WTC11 (cell line): Measurements from ENCODE around the gene SYDE2.

Experiments used
- ATF1 ChIP-seq: sonication (generic); formaldehyde crosslinking; IDR thresholded peaks from 2 replicates; pipeline ENCODE4 v1.8.1; 2023; ENCODE audit warnings: mild to moderate bottlenecking, moderate library complexity, missing genetic modification reagents
- CBFB ChIP-seq: sonication (generic); formaldehyde crosslinking; IDR thresholded peaks from 2 replicates; pipeline ENCODE4 v1.8.1; 2022; ENCODE audit warnings: mild to moderate bottlenecking, low read depth, missing genetic modification reagents
- CREM ChIP-seq: sonication (generic); formaldehyde crosslinking; IDR thresholded peaks from 2 replicates; pipeline ENCODE4 v1.8.1; 2022; ENCODE audit warnings: mild to moderate bottlenecking, missing genetic modification reagents, moderate library complexity
- JUN ChIP-seq: sonication (generic); formaldehyde crosslinking; IDR thresholded peaks from 2 replicates; pipeline ENCODE4 v1.8.0; 2023; ENCODE audit warnings: mild to moderate bottlenecking, missing genetic modification reagents
- MYBL2 ChIP-seq: sonication (generic); formaldehyde crosslinking; IDR thresholded peaks from 2 replicates; pipeline ENCODE4 v1.8.1; 2023; ENCODE audit warnings: mild to moderate bottlenecking, moderate library complexity, missing genetic modification reagents
- NFE2L1 ChIP-seq: sonication (generic); formaldehyde crosslinking; IDR thresholded peaks from 2 replicates; pipeline ENCODE4 v1.8.1; 2023; ENCODE audit warnings: missing genetic modification reagents
- NR3C1 ChIP-seq: sonication (generic); formaldehyde crosslinking; conservative IDR thresholded peaks from 2 replicates; pipeline ENCODE4 v1.8.1; 2023; ENCODE audit warnings: low read depth, mild to moderate bottlenecking, missing genetic modification reagents
- TP53 ChIP-seq: sonication (generic); formaldehyde crosslinking; IDR thresholded peaks from 2 replicates; pipeline ENCODE4 v1.8.1; 2023; ENCODE audit warnings: mild to moderate bottlenecking, missing genetic modification reagents
- ZNF263 ChIP-seq: sonication (generic); formaldehyde crosslinking; IDR thresholded peaks from 2 replicates; pipeline ENCODE4 v1.8.1; 2022; ENCODE audit warnings: low read depth, mild to moderate bottlenecking, moderate library complexity, missing genetic modification reagents
- TF ChIP-seq, protein P1 (sequence below): fragments of 200-600 bp; IDR thresholded peaks from 2 replicates; pipeline ENCODE4 v1.8.0; 2022; ENCODE audit warnings: antibody characterized with exemption
- TF ChIP-seq, protein P2 (sequence below): sonication (generic); formaldehyde crosslinking; IDR thresholded peaks from 2 replicates; pipeline ENCODE4 v1.8.0; 2022; ENCODE audit warnings: missing genetic modification reagents
- TF ChIP-seq, protein P3 (sequence below): sonication (generic); formaldehyde crosslinking; IDR thresholded peaks from 2 replicates; pipeline ENCODE4 v1.8.1; 2022; ENCODE audit warnings: low read depth, missing genetic modification reagents, borderline replicate concordance
- TF ChIP-seq, protein P4 (sequence below): sonication (generic); formaldehyde crosslinking; IDR thresholded peaks from 2 replicates; pipeline ENCODE4 v1.8.0; 2022; ENCODE audit warnings: mild to moderate bottlenecking, missing genetic modification reagents
- TF ChIP-seq, protein P5 (sequence below): sonication (generic); formaldehyde crosslinking; IDR thresholded peaks from 2 replicates; pipeline ENCODE4 v1.8.0; 2022; ENCODE audit warnings: mild to moderate bottlenecking, missing genetic modification reagents

DNA sequence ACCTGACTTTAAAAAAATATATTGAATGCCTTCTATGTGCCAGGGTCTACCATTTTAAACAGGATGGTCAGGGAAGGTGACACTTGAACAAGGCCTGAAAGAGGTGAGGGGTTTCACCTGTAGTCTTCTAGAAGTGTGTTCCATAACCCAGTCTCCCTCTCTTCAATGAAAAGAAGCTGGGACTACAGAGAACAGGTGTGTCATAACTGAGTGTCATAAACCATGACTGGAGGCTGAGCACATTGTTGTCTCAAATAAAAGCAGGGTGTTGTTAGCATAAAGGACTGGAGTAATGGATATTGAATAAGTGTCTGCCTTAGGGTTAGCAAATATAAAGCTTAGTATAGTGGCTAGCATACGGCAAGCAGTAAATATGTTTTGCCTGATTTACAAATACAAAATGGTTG, 65.4 kb downstream of the SYDE2 start:
- TF ChIP-seq TP53 (CRISPR knock-in tag) (no peak), ZNF263 (CRISPR knock-in tag) (no peak), NR3C1 (CRISPR knock-in tag) (no peak), JUN (CRISPR knock-in tag) (no peak), NFE2L1 (no peak), MYBL2 (CRISPR knock-in tag) (no peak), CBFB (no peak), CREM (CRISPR knock-in tag) (no peak), ATF1 (CRISPR knock-in tag) (no peak)
- TF ChIP-seq, protein P1, sequence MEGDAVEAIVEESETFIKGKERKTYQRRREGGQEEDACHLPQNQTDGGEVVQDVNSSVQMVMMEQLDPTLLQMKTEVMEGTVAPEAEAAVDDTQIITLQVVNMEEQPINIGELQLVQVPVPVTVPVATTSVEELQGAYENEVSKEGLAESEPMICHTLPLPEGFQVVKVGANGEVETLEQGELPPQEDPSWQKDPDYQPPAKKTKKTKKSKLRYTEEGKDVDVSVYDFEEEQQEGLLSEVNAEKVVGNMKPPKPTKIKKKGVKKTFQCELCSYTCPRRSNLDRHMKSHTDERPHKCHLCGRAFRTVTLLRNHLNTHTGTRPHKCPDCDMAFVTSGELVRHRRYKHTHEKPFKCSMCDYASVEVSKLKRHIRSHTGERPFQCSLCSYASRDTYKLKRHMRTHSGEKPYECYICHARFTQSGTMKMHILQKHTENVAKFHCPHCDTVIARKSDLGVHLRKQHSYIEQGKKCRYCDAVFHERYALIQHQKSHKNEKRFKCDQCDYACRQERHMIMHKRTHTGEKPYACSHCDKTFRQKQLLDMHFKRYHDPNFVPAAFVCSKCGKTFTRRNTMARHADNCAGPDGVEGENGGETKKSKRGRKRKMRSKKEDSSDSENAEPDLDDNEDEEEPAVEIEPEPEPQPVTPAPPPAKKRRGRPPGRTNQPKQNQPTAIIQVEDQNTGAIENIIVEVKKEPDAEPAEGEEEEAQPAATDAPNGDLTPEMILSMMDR = no peak
- TF ChIP-seq, protein P2, sequence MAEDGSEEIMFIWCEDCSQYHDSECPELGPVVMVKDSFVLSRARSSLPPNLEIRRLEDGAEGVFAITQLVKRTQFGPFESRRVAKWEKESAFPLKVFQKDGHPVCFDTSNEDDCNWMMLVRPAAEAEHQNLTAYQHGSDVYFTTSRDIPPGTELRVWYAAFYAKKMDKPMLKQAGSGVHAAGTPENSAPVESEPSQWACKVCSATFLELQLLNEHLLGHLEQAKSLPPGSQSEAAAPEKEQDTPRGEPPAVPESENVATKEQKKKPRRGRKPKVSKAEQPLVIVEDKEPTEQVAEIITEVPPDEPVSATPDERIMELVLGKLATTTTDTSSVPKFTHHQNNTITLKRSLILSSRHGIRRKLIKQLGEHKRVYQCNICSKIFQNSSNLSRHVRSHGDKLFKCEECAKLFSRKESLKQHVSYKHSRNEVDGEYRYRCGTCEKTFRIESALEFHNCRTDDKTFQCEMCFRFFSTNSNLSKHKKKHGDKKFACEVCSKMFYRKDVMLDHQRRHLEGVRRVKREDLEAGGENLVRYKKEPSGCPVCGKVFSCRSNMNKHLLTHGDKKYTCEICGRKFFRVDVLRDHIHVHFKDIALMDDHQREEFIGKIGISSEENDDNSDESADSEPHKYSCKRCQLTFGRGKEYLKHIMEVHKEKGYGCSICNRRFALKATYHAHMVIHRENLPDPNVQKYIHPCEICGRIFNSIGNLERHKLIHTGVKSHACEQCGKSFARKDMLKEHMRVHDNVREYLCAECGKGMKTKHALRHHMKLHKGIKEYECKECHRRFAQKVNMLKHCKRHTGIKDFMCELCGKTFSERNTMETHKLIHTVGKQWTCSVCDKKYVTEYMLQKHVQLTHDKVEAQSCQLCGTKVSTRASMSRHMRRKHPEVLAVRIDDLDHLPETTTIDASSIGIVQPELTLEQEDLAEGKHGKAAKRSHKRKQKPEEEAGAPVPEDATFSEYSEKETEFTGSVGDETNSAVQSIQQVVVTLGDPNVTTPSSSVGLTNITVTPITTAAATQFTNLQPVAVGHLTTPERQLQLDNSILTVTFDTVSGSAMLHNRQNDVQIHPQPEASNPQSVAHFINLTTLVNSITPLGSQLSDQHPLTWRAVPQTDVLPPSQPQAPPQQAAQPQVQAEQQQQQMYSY (CRISPR knock-in tag) = no peak
- TF ChIP-seq, protein P3, sequence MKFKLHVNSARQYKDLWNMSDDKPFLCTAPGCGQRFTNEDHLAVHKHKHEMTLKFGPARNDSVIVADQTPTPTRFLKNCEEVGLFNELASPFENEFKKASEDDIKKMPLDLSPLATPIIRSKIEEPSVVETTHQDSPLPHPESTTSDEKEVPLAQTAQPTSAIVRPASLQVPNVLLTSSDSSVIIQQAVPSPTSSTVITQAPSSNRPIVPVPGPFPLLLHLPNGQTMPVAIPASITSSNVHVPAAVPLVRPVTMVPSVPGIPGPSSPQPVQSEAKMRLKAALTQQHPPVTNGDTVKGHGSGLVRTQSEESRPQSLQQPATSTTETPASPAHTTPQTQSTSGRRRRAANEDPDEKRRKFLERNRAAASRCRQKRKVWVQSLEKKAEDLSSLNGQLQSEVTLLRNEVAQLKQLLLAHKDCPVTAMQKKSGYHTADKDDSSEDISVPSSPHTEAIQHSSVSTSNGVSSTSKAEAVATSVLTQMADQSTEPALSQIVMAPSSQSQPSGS (CRISPR knock-in tag) = no peak
- TF ChIP-seq, protein P4, sequence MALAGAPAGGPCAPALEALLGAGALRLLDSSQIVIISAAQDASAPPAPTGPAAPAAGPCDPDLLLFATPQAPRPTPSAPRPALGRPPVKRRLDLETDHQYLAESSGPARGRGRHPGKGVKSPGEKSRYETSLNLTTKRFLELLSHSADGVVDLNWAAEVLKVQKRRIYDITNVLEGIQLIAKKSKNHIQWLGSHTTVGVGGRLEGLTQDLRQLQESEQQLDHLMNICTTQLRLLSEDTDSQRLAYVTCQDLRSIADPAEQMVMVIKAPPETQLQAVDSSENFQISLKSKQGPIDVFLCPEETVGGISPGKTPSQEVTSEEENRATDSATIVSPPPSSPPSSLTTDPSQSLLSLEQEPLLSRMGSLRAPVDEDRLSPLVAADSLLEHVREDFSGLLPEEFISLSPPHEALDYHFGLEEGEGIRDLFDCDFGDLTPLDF (CRISPR knock-in tag) = no peak
- TF ChIP-seq, protein P5, sequence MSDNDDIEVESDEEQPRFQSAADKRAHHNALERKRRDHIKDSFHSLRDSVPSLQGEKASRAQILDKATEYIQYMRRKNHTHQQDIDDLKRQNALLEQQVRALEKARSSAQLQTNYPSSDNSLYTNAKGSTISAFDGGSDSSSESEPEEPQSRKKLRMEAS = no peak
